CD4-positive, alpha-beta T cell (primary cell): ENCODE data around the gene SLX9. TPM values are rescaled to one million over a fixed set of nuclear protein-coding genes. Genes with fewer than 3 reads are reported as not detected.
"Not testable (repeated sequence)": the region's sequence is repeated elsewhere in the genome, so short reads cannot be mapped to it uniquely, and the experiment has no call there.

ENCODE experiments used
- ATAC-seq: fragments of 200-7000 bp; cut with Tn5 transposase; one replicate; pipeline ENCODE4 v1.10.0; 2022; ENCODE audit warnings: mild to moderate bottlenecking; ENCODE audit not compliant: poor library complexity
- CTCF ChIA-PET: fragments of 350-600 bp; sonication (Branson Sonifier 250); formaldehyde crosslinking; loops from one replicate; lab custom pipeline; 2021; ENCODE audit warnings: antibody characterized with exemption, inconsistent platforms; lab: Charles Lee
- POLR2A ChIA-PET: fragments of 350-600 bp; sonication (Branson Sonifier 250); formaldehyde crosslinking; loops from one replicate; lab custom pipeline; 2021; ENCODE audit warnings: antibody characterized with exemption, inconsistent platforms; lab: Charles Lee
- DNase-seq, 14 experiments: peaks; one replicate each; pipeline ENCODE4 v3.0.0-alpha.2; 2013 to 2020; ENCODE audit warnings: mixed read lengths in 2 of 14
- H3K27ac ChIP-seq, 2 donors: one replicate each; pipeline versions ENCODE4 v1.5.1 to v1.7.0; 2013; ENCODE audit warnings: low read length in 2 of 2, low read depth in 1 of 2, mild to moderate bottlenecking in 1 of 2
- H3K27me3 ChIP-seq, 2 experiments: 1 replicate in 1 of 2; 2 replicates in 1 of 2; pipeline versions ENCODE4 v1.6.1 to v1.7.0; 2013; ENCODE audit warnings: low read length in 2 of 2, control low read depth in 1 of 2, mild to moderate bottlenecking in 1 of 2, moderate library complexity in 1 of 2; ENCODE audit not compliant: insufficient read depth in 2 of 2, control insufficient read depth in 1 of 2
- H3K36me3 ChIP-seq: one replicate; pipeline ENCODE4 v1.6.1; 2013; ENCODE audit warnings: low read length, control low read depth; ENCODE audit not compliant: insufficient read depth
- H3K4me1 ChIP-seq: one replicate; pipeline ENCODE4 v1.6.1; 2013; ENCODE audit warnings: low read length, control low read depth; ENCODE audit not compliant: insufficient read depth
- H3K4me3 ChIP-seq: one replicate; pipeline ENCODE4 v1.5.1; 2013; ENCODE audit warnings: mild to moderate bottlenecking, low read length, moderate library complexity
- H3K9me3 ChIP-seq, 2 experiments: 1 replicate in 1 of 2; 2 replicates in 1 of 2; pipeline versions ENCODE4 v1.6.1 to v1.7.0; 2013; ENCODE audit warnings: low read length in 2 of 2, mild to moderate bottlenecking in 2 of 2, control low read depth in 1 of 2, moderate library complexity in 1 of 2; ENCODE audit not compliant: control insufficient read depth in 1 of 2, insufficient read depth in 1 of 2
- H3K27ac Mint-ChIP-seq: one replicate; pipeline ENCODE4 v1.8.0; 2020; ENCODE audit warnings: mixed read lengths
- H3K27me3 Mint-ChIP-seq: one replicate; pipeline ENCODE4 v1.8.0; 2021; ENCODE audit warnings: mixed read lengths
- H3K36me3 Mint-ChIP-seq: one replicate; pipeline ENCODE4 v1.8.0; 2021; ENCODE audit warnings: low read depth, mixed read lengths
- H3K4me1 Mint-ChIP-seq: one replicate; pipeline ENCODE4 v1.8.0; 2021; ENCODE audit warnings: low read depth, mixed read lengths
- H3K4me3 Mint-ChIP-seq: one replicate; pipeline ENCODE4 v1.8.0; 2020; ENCODE audit warnings: mild to moderate bottlenecking, mixed read lengths
- H3K9me3 Mint-ChIP-seq: one replicate; pipeline ENCODE4 v1.8.0; 2020; ENCODE audit warnings: mixed read lengths
- CTCF ChIP-seq: fragments of 200-600 bp; IDR thresholded peaks from one replicate; pipeline ENCODE4 v1.8.0; 2022; ENCODE audit warnings: antibody characterized with exemption, mild to moderate bottlenecking
- intact Hi-C, 2 experiments: fragments of 100-400 bp; cut with DNase I in 1 of 2; cut with micrococcal nuclease in 1 of 2; formaldehyde crosslinking; loops; one replicate each; pipeline versions ENCODE4 v1.15.1 to v1.9.0; 2023 to 2025; cut with DNase I, micrococcal nuclease
- total RNA-seq, 174 experiments: library from RNA in 2 of 174; stranded (reverse) in 2 of 174; gene quantifications; one replicate each; pipeline ENCODE4 v1.2.3 and lab custom pipeline; 2021 to 2026

Gene SLX9
- total RNA-seq, 2 experiments from 2014 or later: 7.7 to 9.1 TPM

GRCh38 chr21:44975720-44976555 lies 36.1 kb downstream of the SLX9 start:
- TF ChIP-seq CTCF: no peak
- Mint-ChIP-seq H3K9me3 (no peaks in the 10 kb centered on the region), H3K36me3 (peaks cover 11% of the 10 kb centered on the region), H3K27me3 (no peaks in the 10 kb centered on the region), H3K4me3 (no peak overlapping the region), H3K27ac (no peak overlapping the region), H3K4me1 (no peaks in the 10 kb centered on the region)
- POLR2A ChIA-PET: no interaction called here
- no peak overlapping the region for H3K27ac ChIP-seq
- intact Hi-C loops: loop anchor here in 1 of 2 experiments (5.0 kb wide), 1 partner anchor 81 kb away; no protein-coding TSS in a partner anchor
- CTCF ChIA-PET: no interaction called here
- DNase-seq: no peak
- H3K4me1 ChIP-seq: no peaks in the 10 kb centered on the region
- peaks cover 0 to 7% of the 10 kb centered on the region in 2 experiments for H3K9me3 ChIP-seq
- ATAC-seq: no peak
- no peak overlapping the region for H3K4me3 ChIP-seq
- peaks cover 23% of the 10 kb centered on the region for H3K36me3 ChIP-seq
- H3K27me3 ChIP-seq: no peaks in the 10 kb centered on the region

GRCh38 chr21:44976556-44977393 lies 36.9 kb downstream of the SLX9 start:
- POLR2A ChIA-PET, H3K27me3 Mint-ChIP-seq, H3K4me1 Mint-ChIP-seq, H3K4me3 ChIP-seq, H3K27ac Mint-ChIP-seq, H3K27me3 ChIP-seq, CTCF ChIA-PET, H3K27ac ChIP-seq, H3K4me3 Mint-ChIP-seq, DNase-seq, H3K9me3 Mint-ChIP-seq, H3K9me3 ChIP-seq, ATAC-seq, H3K4me1 ChIP-seq: not testable (repeated sequence)
- peaks cover 10% of the 10 kb centered on the region for H3K36me3 Mint-ChIP-seq
- peaks cover 23% of the 10 kb centered on the region for H3K36me3 ChIP-seq
- intact Hi-C loops: loop anchor here in 1 of 2 experiments (5.0 kb wide), 1 partner anchor 81 kb away; no protein-coding TSS in a partner anchor

GRCh38 chr21:44977616-44978340 lies 37.9 kb downstream of the SLX9 start:
- ATAC-seq (no peak), DNase-seq (no peak)
- no peaks in the 10 kb centered on the region for H3K4me1 ChIP-seq
- no peak overlapping the region for H3K4me3 Mint-ChIP-seq
- H3K4me1 Mint-ChIP-seq: no peaks in the 10 kb centered on the region
- no peak for TF ChIP-seq CTCF
- H3K9me3 Mint-ChIP-seq: no peaks in the 10 kb centered on the region
- peaks cover 18% of the 10 kb centered on the region for H3K36me3 ChIP-seq
- no peaks in the 10 kb centered on the region for H3K27me3 ChIP-seq
- H3K27me3 Mint-ChIP-seq: no peaks in the 10 kb centered on the region
- H3K36me3 Mint-ChIP-seq: peaks cover 6% of the 10 kb centered on the region
- no peak overlapping the region for H3K4me3 ChIP-seq
- no peak overlapping the region for H3K27ac Mint-ChIP-seq
- CTCF ChIA-PET: no interaction called here
- intact Hi-C loops: loop anchor here in 1 of 2 experiments (5.0 kb wide), 1 partner anchor 80 kb away; no protein-coding TSS in a partner anchor
- H3K27ac ChIP-seq: no peak overlapping the region
- POLR2A ChIA-PET: no interaction called here
- H3K9me3 ChIP-seq: peaks cover 0 to 7% of the 10 kb centered on the region in 2 experiments
